ENCODE data around the gene TMEM52. TPM values are rescaled to one million over a fixed set of nuclear protein-coding genes. Genes with fewer than 3 reads are reported as not detected.

The TMEM52 gene
- total and polyA plus RNA-seq, 7 experiments from 2014 or later = 0.45 to 1.1 TPM; not detected in 5

- Mint-ChIP-seq H3K4me3 (no peak overlapping the region), H3K9me3 (peaks cover 0 to 13% (median 4%) of the 10 kb centered on the region in 11 donors), H3K27me3 (peaks cover 0 to 9% (median 0%) of the 10 kb centered on the region in 5 donors), H3K36me3 (peaks cover 0 to 3% (median 0%) of the 10 kb centered on the region in 5 donors), H3K4me1 (peaks cover 0 to 6% (median 2%) of the 10 kb centered on the region in 7 donors), H3K27ac (no peak overlapping the region)
- H3K27me3 ChIP-seq (ENCODE audit: control insufficient read depth in 2 of 2, insufficient read depth in 2 of 2, low read length in 2 of 2) = no peaks in the 10 kb centered on the region
- DNase-seq (no peak), ATAC-seq (no peak)
- ChIA-PET POLR2A (interaction anchor here (0.6 kb wide), 1 partner anchor 100 kb away, joined by 3 read pairs; no protein-coding TSS in a partner anchor), CTCF (no interaction called here)
- H3K4me1 ChIP-seq (ENCODE audit: control insufficient read depth in 2 of 2, insufficient read depth in 2 of 2, low read length in 2 of 2) = peaks cover 3 to 5% of the 10 kb centered on the region in 2 donors
- no peaks in the 10 kb centered on the region for H3K36me3 ChIP-seq (ENCODE audit: control insufficient read depth in 2 of 3, insufficient read depth in 3 of 3, low read length in 3 of 3)
- intact Hi-C loops (cut with micrococcal nuclease) = no loop called here
- no peak overlapping the region for H3K27ac ChIP-seq (ENCODE audit: low read depth, low read length)
- no peaks in the 10 kb centered on the region for H3K9me3 ChIP-seq (ENCODE audit: control insufficient read depth in 2 of 3, low read length in 3 of 3)
- no peak overlapping the region for H3K4me3 ChIP-seq (ENCODE audit: low read length)
These were observed 29.7 kb upstream of the TMEM52 start for GRCh38 chr1:1948783-1949182.

GRCh38 chr1:1947493-1947892 is 28.4 kb upstream of the TMEM52 start:
- intact Hi-C loops (cut with micrococcal nuclease) = no loop called here
- Histone ChIP-seq H3K27me3 (ENCODE audit: control insufficient read depth in 2 of 2, insufficient read depth in 2 of 2, low read length in 2 of 2) (no peaks in the 10 kb centered on the region), H3K4me3 (ENCODE audit: low read length) (no peak overlapping the region), H3K9me3 (ENCODE audit: control insufficient read depth in 2 of 3, low read length in 3 of 3) (no peaks in the 10 kb centered on the region), H3K4me1 (ENCODE audit: control insufficient read depth in 2 of 2, insufficient read depth in 2 of 2, low read length in 2 of 2) (peaks cover 3 to 6% of the 10 kb centered on the region in 2 donors), H3K27ac (ENCODE audit: low read depth, low read length) (no peak overlapping the region), H3K36me3 (ENCODE audit: control insufficient read depth in 2 of 3, insufficient read depth in 3 of 3, low read length in 3 of 3) (no peaks in the 10 kb centered on the region)
- no peak overlapping the region for H3K27ac Mint-ChIP-seq
- no peak for ATAC-seq
- H3K27me3 Mint-ChIP-seq = peaks cover 0 to 9% (median 0%) of the 10 kb centered on the region in 5 donors
- POLR2A ChIA-PET = no interaction called here
- H3K4me3 Mint-ChIP-seq = no peak overlapping the region
- peaks cover 0 to 13% (median 4%) of the 10 kb centered on the region in 11 donors for H3K9me3 Mint-ChIP-seq
- no peaks in the 10 kb centered on the region for H3K36me3 Mint-ChIP-seq
- CTCF ChIA-PET = no interaction called here
- H3K4me1 Mint-ChIP-seq = peaks cover 0 to 7% (median 3%) of the 10 kb centered on the region in 7 donors
- no peak for DNase-seq

GRCh38 chr1:1946540-1946939 is 27.5 kb upstream of the TMEM52 start:
- H3K27ac Mint-ChIP-seq = no peak overlapping the region
- H3K4me1 ChIP-seq (ENCODE audit: control insufficient read depth in 2 of 2, insufficient read depth in 2 of 2, low read length in 2 of 2) = peaks cover 3 to 6% of the 10 kb centered on the region in 2 donors
- ChIA-PET POLR2A (no interaction called here), CTCF (interaction anchor here (1.3 kb wide), 1 partner anchor 9 kb away, joined by 3 read pairs; no protein-coding TSS in a partner anchor)
- peaks cover 0 to 7% (median 3%) of the 10 kb centered on the region in 7 donors for H3K4me1 Mint-ChIP-seq
- ATAC-seq (no peak), DNase-seq (no peak)
- no peaks in the 10 kb centered on the region for H3K9me3 ChIP-seq (ENCODE audit: control insufficient read depth in 2 of 3, low read length in 3 of 3)
- H3K4me3 ChIP-seq (ENCODE audit: low read length) = no peak overlapping the region
- intact Hi-C loops (cut with micrococcal nuclease) = no loop called here
- no peak overlapping the region for H3K4me3 Mint-ChIP-seq
- H3K27ac ChIP-seq (ENCODE audit: low read depth, low read length) = no peak overlapping the region
- H3K36me3 ChIP-seq (ENCODE audit: control insufficient read depth in 2 of 3, insufficient read depth in 3 of 3, low read length in 3 of 3) = no peaks in the 10 kb centered on the region
- H3K27me3 ChIP-seq (ENCODE audit: control insufficient read depth in 2 of 2, insufficient read depth in 2 of 2, low read length in 2 of 2) = no peaks in the 10 kb centered on the region
- H3K27me3 Mint-ChIP-seq = peaks cover 0 to 6% (median 0%) of the 10 kb centered on the region in 5 donors
- peaks cover 0 to 11% (median 3%) of the 10 kb centered on the region in 11 donors for H3K9me3 Mint-ChIP-seq
- no peaks in the 10 kb centered on the region for H3K36me3 Mint-ChIP-seq

- ChIA-PET CTCF (interaction anchor here (1.3 kb wide), 1 partner anchor 10 kb away, joined by 3 read pairs; no protein-coding TSS in a partner anchor), POLR2A (no interaction called here)
- no peaks in the 10 kb centered on the region for H3K9me3 ChIP-seq (ENCODE audit: control insufficient read depth in 2 of 3, low read length in 3 of 3)
- no peak for DNase-seq
- Mint-ChIP-seq H3K4me1 (peaks cover 0 to 7% (median 3%) of the 10 kb centered on the region in 7 donors), H3K4me3 (no peak overlapping the region), H3K27ac (peak overlapping the region in 1 of 9 donors; percentile 74), H3K9me3 (peaks cover 0 to 4% (median 1%) of the 10 kb centered on the region in 11 donors), H3K27me3 (peaks cover 0 to 6% (median 0%) of the 10 kb centered on the region in 5 donors), H3K36me3 (no peaks in the 10 kb centered on the region)
- intact Hi-C loops (cut with micrococcal nuclease) = loop anchor here in 1 of 2 donors (2.0 kb wide), 1 partner anchor 895 kb away; no protein-coding TSS in a partner anchor
- H3K4me1 ChIP-seq (ENCODE audit: control insufficient read depth in 2 of 2, insufficient read depth in 2 of 2, low read length in 2 of 2) = peaks cover 3 to 6% of the 10 kb centered on the region in 2 donors
- H3K27ac ChIP-seq (ENCODE audit: low read depth, low read length) = no peak overlapping the region
- no peaks in the 10 kb centered on the region for H3K27me3 ChIP-seq (ENCODE audit: control insufficient read depth in 2 of 2, insufficient read depth in 2 of 2, low read length in 2 of 2)
- no peak for ATAC-seq
- no peak overlapping the region for H3K4me3 ChIP-seq (ENCODE audit: low read length)
- H3K36me3 ChIP-seq (ENCODE audit: control insufficient read depth in 2 of 3, insufficient read depth in 3 of 3, low read length in 3 of 3) = no peaks in the 10 kb centered on the region
These were observed 26.8 kb upstream of the TMEM52 start for GRCh38 chr1:1945782-1946393.

- no peak overlapping the region for H3K27ac ChIP-seq (ENCODE audit: low read depth, low read length)
- no peaks in the 10 kb centered on the region for H3K36me3 Mint-ChIP-seq
- intact Hi-C loops (cut with micrococcal nuclease) = loop anchor here (2.0 to 5.0 kb wide), 2 partner anchors 103 to 897 kb away; no protein-coding TSS in a partner anchor
- no peak overlapping the region for H3K27ac Mint-ChIP-seq
- no peaks in the 10 kb centered on the region for H3K27me3 ChIP-seq (ENCODE audit: control insufficient read depth in 2 of 2, insufficient read depth in 2 of 2, low read length in 2 of 2)
- no peak overlapping the region for H3K4me3 ChIP-seq (ENCODE audit: low read length)
- H3K36me3 ChIP-seq (ENCODE audit: control insufficient read depth in 2 of 3, insufficient read depth in 3 of 3, low read length in 3 of 3) = no peaks in the 10 kb centered on the region
- ChIA-PET CTCF (interaction anchor here (3.7 kb wide), 1 partner anchor 101 kb away, joined by 18 read pairs; no protein-coding TSS in a partner anchor), POLR2A (no interaction called here)
- peaks cover 0 to 7% (median 3%) of the 10 kb centered on the region in 7 donors for H3K4me1 Mint-ChIP-seq
- DNase-seq = peak in 8 of 9 donors; percentile 42 to 65 (median 49)
- ATAC-seq = peak; percentile 91
- H3K9me3 Mint-ChIP-seq = peaks cover 0 to 1% (median 0%) of the 10 kb centered on the region in 11 donors
- H3K27me3 Mint-ChIP-seq = no peaks in the 10 kb centered on the region
- H3K9me3 ChIP-seq (ENCODE audit: control insufficient read depth in 2 of 3, low read length in 3 of 3) = no peaks in the 10 kb centered on the region
- peak overlapping the region in 4 of 10 donors; percentile 6 to 65 (median 38) for H3K4me3 Mint-ChIP-seq
- H3K4me1 ChIP-seq (ENCODE audit: control insufficient read depth in 2 of 2, insufficient read depth in 2 of 2, low read length in 2 of 2) = peaks cover 3 to 6% of the 10 kb centered on the region in 2 donors
These were observed 24.9 kb upstream of the TMEM52 start for GRCh38 chr1:1943834-1944570.

GRCh38 chr1:1942753-1943656 is 23.9 kb upstream of the TMEM52 start:
- intact Hi-C loops (cut with micrococcal nuclease) = loop anchor here in 1 of 2 donors (5.0 kb wide), 1 partner anchor 104 kb away; no protein-coding TSS in a partner anchor
- ChIA-PET CTCF (interaction anchor here (0.7 to 3.7 kb wide), 2 partner anchors 102 to 502 kb away, joined by 3 to 18 read pairs; no protein-coding TSS in a partner anchor), POLR2A (no interaction called here)
- ATAC-seq (no peak), DNase-seq (no peak)
- Histone ChIP-seq H3K27me3 (ENCODE audit: control insufficient read depth in 2 of 2, insufficient read depth in 2 of 2, low read length in 2 of 2) (no peaks in the 10 kb centered on the region), H3K27ac (ENCODE audit: low read depth, low read length) (no peak overlapping the region), H3K4me1 (ENCODE audit: control insufficient read depth in 2 of 2, insufficient read depth in 2 of 2, low read length in 2 of 2) (peaks cover 3 to 6% of the 10 kb centered on the region in 2 donors), H3K9me3 (ENCODE audit: control insufficient read depth in 2 of 3, low read length in 3 of 3) (no peaks in the 10 kb centered on the region), H3K36me3 (ENCODE audit: control insufficient read depth in 2 of 3, insufficient read depth in 3 of 3, low read length in 3 of 3) (no peaks in the 10 kb centered on the region), H3K4me3 (ENCODE audit: low read length) (no peak overlapping the region)
- Mint-ChIP-seq H3K4me1 (peaks cover 0 to 7% (median 3%) of the 10 kb centered on the region in 7 donors), H3K27ac (no peak overlapping the region), H3K36me3 (no peaks in the 10 kb centered on the region), H3K4me3 (no peak overlapping the region), H3K27me3 (no peaks in the 10 kb centered on the region), H3K9me3 (peaks cover 0 to 1% (median 0%) of the 10 kb centered on the region in 11 donors)

Data from naive thymus-derived CD4-positive, alpha-beta T cell (primary cell).